ENCODE results near the gene ATP2A2.
A peak's percentile ranks its signal among the peaks of the same experiment; 100 is the strongest.
"Not testable (repeated sequence)": the region's sequence is repeated elsewhere in the genome, so short reads cannot be mapped to it uniquely, and the experiment has no call there.

The ATP2A2 gene

DNA sequence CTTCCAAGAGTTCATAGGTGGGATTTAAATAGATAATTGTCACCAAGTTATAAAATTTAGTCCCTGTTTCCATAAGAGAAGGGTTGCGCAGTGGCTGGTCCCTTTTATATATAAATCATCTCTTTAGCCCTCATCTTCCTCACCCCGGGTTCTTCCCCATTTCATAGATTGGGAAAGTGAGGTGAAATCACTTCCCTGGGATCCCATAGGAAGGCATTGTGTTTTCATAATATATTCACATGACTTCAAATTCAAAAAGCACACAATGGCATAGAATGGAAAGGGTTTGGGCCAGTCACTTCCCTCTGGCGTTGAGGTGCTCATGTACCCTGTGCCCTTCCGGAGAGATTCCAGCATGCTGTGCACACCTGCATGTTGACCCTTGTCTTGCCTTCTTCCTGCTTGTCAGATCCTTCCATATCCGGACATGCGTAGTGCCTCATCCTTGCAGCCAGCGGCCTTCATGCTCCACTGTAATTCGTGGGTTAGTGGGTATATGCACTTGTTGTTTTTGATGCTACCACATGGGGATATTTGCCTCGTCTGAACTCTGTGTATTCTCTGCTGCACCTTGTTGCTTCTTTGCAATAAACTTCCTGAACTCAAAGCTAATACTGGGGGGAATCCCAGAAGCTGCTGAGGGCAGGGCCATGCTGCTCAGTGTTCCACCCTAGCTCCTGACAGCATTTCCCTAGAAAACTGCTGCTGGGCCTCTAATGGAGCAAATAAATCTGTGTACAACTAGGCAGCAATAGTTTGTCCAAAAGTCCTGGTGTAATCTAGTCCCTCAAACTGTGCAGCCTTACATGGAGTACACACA lies 62.9 kb downstream of the ATP2A2 start:
- no peak for DNase-seq

DNA sequence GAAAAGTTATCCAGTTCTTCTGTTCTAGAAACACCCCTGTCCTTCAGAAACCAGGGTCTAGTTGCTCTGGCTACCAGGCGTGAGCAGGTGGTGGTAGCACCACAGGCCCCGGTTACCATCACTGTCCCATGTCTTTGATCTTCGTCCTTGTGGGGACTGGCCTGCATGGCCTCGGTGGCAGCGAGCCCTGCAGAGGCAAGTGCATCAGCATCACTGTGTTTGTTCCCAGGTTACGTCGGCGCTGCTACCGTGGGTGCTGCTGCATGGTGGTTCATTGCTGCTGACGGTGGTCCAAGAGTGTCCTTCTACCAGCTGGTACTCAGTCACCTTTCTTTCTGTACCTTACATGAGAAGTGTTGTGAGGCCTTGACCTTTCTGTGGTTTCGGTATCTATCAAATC lies 63.6 kb downstream of the ATP2A2 start:
- DNase-seq = no peak

DNA sequence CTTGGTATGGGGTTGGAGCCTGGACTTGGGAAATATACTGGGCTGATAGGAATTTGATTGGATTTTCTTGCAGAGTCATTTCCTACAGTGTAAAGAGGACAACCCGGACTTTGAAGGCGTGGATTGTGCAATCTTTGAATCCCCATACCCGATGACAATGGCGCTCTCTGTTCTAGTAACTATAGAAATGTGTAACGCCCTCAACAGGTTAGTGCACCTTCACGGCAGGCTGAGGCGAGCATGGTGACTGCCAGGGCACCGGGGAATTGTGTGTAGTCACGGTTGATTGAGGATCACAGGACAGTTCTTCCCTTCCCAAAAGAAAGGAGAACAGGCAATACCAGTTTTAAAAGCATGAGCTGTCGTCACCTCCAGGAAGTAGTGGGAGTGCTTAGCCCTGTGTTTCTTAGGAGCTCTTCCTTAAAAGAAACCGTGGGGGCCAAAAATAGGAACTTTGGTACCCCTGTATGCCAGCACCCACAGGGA lies 64.2 kb downstream of the ATP2A2 start:
- DNase-seq = no peak

DNA sequence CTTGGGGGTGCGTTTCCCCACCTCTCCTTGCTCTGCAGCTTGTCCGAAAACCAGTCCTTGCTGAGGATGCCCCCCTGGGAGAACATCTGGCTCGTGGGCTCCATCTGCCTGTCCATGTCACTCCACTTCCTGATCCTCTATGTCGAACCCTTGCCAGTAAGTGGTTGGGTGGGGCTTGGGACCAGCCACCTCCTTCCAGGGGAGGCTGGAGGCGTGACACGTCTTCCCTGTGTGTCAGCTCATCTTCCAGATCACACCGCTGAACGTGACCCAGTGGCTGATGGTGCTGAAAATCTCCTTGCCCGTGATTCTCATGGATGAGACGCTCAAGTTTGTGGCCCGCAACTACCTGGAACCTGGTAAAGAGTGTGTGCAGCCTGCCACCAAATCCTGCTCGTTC lies 64.9 kb downstream of the ATP2A2 start:
- no peak for DNase-seq

DNA sequence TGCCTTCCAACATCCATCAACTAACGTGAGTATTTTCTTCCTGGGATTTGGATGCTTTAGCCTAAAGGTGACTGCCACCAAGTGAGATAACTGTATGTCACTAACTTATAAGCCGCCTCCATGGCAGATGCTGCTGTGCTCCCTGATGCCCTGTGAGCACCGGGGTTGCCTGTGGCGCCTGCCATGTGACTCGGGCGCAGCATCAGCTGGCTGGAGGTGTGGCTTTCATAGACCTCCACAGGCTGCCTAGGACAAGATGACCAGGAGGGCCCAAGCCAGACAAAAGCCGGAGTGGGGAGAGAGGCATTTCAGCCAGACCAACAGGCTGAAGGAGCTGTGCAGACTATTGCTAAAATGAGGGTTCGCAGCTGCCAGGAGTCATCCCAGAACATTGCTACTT lies 66.7 kb downstream of the ATP2A2 start:
- no peak for DNase-seq

DNA sequence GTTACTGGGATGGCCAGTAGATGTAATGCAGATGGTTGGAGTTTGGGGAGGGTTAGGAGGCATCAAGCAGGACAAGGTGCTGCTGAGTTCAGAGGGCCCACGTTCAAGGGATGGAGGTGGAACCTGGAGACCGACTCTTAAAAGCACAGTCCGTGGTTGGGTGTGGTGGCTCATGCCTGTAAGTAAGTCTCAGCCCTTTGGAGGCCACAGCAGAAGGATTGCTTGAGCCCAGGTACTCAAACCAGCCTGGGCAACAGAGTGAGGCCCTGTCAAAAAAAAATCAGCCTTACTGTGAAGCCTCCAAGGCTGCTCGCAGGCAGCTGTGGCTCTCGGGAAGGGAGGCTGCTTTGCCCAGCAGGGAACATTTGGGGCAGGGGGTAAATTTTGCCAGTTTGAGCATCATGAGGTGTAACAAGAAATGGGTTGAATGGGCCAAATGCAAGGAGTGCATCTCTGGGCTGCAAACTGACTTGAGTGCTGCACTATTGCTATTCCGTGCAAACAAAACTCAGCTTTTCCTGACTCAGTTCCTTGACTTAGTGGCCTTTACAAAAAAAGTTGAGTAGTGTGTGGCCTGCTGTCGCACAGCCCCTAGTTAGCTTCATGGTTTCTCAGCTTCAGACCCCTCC lies 67.5 kb downstream of the ATP2A2 start:
- no peak for DNase-seq

DNA sequence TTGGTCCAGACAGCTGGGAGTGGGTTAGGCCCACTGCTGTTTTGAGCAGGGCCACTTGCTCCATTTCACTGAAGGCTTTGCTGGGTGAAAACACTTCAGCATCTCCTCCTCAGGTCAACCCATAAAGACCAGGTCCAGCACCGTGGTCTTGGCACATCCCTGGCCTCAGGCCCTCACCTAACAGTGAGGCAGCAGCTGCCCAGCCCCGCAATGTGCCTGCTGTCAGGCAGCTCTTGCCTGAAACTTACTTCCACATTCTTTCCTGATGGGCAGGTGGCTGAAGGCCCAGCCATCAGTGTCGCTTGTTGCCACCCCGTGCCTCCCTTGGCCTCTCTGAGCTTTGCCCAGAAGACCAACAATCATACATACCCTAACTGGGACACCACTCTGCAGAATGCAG lies 68.0 kb downstream of the ATP2A2 start:
- DNase-seq = no peak

DNA sequence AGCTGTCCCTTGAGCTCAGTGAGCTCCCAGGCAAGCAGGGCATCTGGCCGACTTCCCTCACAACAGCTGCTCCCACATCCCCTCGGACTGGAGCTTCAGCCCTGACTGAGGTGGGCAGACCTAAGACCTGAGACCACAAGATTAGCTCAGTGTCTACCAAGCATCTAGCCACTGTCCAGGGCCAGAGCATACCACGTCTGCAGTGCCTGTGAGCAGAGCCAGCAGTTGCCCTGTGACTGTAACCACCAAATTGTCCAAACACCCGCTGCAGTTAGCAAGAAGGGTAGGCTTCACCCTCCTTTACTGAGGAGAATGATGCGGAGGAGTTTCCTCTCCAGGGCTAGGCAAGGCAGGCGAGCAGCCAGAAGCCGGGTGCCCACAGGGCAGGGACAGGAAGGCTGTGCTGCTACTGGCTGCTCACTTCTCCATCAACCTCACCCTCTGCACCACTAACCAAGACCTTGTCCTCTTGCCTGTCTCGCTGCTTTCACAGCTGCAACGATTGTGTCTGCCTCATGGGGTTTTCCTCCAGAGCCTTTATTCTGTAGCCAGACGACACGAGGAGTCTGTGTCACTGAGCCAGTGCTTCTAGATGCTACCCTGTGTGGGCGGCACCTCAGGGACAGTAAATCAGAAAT lies 68.6 kb downstream of the ATP2A2 start:
- peak; percentile 50 for DNase-seq

DNA sequence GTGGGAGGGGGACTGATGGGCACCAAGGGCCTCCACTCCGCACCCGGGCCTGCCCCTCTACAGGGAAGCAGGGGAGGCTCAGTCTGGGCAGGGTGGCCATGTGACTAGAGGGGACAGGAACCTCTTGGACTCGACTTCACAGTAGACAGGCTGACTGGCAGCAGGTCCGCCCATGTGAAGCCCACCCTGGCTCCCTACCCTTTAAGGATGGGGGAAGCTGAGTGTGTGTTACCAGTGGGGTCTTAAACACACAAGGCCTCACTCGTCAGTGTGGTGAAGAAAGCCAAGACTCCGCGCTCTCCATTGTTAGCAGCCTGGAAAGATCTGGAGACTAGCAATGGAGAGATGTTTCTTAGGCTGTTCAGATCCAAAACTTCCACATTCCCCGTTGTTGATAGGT lies 70.1 kb downstream of the ATP2A2 start:
- DNase-seq = no peak

DNA sequence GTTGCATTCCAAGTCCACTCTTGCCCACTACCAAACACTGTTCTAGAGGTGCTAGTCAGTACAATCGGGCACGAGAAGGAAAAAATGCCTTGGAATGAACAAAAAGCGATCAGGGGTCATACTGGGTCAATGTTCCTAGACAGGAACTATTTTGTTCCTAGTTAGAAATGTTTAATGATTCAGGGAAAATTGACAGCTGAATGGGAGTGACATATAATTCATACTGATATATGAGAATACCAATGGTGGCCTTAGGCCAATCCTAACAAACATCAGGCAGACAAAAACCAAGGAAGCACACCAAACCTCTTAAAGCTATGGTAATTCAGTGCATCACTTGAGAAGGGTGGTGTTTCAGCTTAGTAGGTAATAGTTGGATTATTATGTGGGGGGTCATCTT lies 71.4 kb downstream of the ATP2A2 start:
- no peak for DNase-seq

DNA sequence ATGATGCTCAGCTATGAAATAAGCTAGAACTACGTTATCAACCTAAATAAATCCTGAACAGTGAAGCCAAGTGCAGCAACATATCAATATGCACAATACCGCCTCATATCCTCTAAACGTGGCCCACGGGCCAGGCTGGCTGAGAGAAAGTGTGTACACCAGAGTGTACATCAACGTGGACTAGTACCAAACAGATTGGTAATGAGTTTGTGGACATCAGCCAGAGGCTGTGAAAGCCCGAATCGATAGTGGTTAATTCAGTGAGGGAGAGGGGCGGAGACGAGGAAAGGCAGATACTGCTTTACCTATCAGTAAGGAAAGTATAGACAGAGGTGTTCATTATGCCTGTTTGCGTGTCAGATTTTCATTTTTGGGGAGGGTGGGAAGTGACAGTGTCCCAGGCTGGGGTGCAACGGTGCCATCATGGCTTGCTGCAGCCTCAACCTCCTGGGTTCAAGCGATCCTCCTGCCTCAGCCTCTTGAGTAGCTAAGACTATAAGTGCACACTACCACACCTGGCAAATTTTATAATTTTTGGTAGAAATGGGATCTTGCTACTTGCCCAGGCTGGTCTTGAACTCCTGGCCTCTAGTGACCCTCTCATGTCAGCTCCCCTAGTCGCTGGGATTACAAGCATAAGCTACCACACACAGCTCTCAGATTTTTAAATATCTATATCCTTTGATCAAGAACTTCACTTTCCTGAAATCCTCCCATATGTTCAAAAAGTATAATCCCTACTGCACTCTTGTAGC lies 72.3 kb downstream of the ATP2A2 start:
- no peak for DNase-seq

DNA sequence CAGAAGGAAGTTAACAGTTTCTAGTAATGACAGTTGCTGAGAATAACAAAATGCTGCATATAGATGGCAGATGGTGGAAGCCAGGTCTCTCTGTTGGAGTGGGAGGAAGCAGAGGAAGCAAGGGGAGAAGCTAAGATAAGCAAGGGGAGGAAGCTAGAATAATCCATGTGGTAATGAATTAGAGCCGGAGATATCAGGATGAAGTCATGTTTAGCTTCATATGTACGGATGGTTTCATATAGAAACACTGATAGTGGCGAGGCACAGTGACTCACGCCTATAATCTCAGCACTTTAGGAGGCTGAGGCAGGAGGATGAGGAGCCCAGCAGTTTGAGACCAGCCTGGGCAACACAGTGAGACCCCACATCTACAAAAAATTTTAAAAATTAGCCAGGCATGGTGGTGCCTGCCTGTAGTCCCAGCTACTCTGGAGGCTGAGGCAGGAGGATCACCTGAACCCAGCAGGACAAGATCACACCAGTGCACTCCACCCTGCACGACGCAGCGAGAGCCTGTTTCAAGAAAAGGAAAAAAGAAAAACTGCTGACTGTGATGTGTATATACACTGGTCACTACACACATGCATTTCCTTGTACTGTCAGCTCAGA lies 73.2 kb downstream of the ATP2A2 start:
- DNase-seq = no peak

DNA sequence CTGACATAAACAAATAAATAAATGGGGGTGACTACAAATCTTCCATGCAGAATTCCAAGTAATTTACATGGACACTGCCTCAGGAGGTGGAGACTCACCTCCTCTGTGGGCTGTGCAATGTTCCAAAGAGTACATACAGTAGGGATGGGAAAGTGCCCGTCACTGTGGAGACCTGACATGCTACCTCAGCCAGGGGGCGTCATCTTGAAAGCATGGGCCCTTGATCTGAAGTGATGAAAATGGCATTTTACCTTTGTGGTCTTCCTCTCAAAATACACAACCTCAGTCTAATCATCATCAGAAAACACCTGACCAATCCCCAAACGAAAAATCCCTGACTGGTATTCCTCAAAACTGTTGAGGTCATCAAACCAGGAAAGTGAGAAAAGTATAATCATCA lies 74.0 kb downstream of the ATP2A2 start:
- DNase-seq = peak; percentile 17

DNA sequence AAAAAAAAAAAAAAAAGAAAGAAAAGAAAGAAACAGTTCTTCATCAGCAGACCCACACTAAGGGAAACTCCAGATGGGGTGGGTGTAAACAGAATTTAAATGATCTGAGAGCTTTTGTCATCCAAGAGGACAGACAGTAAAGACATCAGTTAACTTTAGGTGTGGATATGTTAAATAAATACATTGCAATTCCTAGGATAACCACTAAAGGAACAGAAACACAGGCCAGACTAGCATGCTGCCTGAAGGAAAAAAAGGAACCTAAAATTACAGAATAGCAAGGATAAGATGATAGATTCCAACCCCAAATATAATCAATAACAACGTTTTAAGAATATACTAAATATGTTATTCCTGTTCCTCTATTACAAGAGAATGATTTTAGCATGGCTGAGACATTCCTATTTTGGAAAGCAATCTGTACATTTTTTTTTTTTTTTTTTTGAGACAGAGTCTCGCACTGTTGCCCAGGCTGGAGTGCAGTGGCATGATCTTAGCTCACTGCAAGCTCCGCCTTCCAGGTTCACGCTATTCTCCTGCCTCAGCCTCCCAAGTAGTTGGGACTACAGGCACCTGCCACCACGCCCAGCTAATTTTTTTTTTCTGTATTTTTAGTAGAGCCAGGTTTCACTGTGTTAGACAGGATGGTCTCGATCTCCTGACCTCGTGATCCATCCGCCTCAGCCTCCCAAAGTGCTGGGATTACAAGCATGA lies 77.5 kb downstream of the ATP2A2 start:
- not testable (repeated sequence) for DNase-seq

DNA sequence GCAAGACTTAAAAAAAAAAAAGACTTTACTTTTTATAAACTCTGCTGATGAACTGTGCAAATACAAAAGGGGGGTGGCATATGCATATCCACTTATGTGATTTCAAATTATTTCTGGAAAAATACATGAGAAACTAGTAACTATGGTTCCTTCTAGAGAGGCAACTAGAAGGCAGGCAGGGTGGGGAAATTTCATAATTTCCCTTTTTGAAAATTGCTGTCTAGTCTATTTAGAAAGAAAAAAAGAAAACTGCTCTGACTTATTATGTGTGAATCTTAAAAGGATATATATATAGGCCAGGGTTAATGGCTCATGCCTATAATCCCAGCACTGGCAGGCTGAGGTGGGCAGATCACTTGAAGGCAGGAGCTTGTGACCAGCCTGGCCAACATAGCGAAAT lies 80.2 kb downstream of the ATP2A2 start:
- no peak for DNase-seq

DNA sequence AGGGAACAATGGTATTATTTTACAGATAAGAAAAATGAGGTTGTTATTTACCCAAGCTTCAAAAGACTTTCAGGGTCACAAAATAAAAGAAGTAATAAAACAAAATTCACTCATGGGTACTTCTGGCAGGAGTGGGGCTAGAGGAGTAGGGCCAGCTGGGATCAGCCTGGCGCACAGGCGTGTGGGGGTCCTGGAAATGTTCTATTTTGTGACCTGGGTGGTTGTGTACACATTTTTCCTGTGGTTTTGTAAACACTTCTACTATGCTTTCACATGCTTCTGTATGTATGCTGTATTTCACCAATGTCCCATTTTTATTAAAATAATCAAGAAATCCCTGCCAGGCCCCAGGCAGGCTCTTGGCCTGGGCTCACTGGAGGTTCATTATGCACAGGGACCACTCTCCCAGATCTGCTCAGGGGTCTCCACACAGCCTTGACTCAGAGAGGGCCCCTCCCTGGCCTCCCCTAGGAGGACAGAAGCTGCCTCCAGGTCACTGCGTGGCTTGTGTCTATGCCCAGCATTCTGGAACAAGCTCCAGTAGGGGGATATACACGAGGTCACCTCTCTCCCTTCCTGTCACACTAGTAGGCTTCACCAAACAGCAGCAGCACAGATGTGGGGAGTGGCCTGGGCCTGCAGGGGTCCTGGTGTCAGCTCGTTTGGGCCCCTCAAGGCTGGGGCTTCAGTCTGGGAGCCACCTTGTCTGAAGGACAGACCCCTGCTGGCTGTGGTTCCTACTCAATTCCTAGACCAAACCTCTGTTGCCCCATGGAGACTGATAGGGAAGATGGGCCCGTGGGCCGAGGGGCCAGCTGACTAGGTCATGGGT lies 84.7 kb downstream of the ATP2A2 start:
- no peak for DNase-seq

DNA sequence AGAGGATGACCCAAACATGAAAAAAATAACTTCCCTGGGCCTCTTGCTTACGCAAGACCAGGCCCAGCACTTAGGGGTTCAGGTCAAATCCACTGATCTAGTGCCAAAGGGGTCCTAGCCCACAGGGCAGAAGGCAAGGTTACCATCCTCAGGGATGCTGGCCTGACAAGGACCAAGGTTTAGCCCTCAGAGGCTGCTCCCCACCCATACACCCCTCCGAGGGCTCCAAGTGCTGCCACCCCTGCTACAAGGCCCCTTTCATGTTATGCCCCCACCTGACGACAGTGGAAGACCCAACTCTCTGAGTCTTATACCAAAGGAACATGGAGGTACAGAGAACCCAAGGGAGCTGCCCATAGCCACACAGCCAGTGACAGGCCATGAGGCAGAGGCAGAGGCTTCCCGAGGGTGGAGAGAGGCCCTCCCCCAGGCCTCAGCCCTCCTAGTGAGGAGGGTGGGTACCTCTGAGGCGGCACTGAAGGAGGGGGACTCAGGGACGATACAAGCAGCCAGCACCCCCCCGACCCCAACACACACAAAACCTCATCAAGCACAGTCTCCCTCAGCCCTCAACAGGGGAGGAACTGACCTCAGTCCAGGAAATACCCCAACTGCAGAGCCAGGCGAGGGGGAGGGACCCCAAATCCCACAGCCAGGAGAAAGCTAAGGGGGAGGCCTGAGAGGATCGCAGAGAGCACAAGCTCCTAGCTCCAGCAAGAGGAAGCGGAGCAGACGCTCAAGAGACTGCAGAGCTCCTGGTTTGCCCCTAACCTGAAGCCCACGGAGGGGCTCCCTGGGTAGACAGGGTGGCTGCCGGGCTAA lies 85.5 kb downstream of the ATP2A2 start:
- DNase-seq = no peak

DNA sequence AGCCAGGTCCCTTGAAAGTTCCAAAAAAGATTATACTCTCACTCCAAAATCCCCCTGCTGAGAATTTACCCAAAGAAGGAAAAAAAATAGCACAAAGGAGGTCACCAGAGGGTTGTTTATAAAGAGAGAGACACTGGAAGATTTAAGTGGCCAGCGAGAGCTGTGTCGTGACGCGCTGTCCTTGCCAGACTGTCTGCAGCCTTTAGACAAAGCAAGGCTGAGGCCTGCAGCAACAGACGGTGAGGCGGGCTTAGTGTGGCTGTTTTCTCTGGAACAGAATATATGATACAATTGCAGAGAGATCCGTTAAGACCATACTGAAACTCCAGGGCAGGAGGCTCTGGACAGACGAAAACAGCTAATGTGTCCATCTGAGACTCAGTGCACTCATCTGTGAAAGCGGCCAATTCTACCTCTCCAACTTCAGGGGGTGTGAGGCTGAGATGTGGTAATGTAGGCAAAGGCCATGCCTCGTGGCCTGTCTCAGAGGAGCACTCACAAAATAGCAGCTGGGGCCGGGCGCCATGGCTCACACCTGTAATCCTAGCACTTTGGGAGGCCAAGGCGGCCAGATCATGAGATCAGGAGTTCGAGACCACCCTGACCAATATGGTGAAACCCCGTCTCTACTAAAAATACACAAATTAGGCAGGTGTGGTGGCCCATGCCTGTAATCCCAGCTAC lies 86.3 kb downstream of the ATP2A2 start:
- DNase-seq = no peak

DNA sequence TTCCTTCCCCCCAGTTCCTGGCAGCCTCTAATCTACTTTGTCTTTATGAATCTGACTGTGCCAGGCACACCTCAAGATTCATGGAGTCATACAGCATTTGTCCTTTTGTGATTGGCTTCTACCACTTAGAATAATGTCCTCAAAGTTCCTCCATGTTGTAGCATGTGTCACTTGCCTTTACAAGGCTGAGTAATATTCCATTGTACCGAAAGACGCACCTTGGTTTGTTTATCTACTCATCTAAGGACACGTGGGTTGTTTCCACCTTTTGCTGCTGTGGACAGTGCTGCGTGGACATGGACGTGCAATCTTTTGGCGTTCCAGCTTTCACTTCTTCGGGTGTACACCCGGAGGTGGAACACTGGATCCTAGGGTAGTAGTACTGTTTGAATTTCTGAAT lies 88.9 kb downstream of the ATP2A2 start:
- no peak for DNase-seq

DNA sequence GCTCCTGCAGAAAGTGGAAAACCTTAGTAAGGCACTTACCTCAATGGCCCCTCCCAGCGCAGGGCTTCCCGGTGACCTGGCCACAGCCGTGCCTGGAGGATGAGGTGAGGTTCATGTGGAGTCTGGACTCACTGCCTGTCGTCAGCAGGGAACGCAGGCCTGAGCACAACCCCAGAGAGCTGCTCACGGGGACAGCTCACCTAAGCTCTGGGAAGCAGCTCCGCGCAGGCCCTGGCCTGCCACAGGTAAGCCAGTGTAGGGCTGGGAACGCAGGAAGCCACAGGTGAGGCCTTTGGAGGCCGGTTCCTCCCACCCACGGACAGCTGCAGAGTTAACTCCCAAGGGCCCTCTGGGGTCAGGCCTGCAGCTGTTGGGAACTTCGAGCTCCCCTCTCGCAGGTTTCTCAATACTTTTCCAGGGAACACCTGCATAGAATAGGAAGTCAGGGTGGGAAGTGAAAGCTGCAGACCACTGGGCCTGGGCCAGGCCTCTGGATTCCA lies 89.7 kb downstream of the ATP2A2 start:
- no peak for DNase-seq
